Eye (tissue), 1 donor: ENCODE data around the gene RPLP2.

ENCODE experiments used
- DNase-seq: peaks from one replicate; pipeline ENCODE4 v3.0.0-alpha.2; 2015

The RPLP2 gene

DNA sequence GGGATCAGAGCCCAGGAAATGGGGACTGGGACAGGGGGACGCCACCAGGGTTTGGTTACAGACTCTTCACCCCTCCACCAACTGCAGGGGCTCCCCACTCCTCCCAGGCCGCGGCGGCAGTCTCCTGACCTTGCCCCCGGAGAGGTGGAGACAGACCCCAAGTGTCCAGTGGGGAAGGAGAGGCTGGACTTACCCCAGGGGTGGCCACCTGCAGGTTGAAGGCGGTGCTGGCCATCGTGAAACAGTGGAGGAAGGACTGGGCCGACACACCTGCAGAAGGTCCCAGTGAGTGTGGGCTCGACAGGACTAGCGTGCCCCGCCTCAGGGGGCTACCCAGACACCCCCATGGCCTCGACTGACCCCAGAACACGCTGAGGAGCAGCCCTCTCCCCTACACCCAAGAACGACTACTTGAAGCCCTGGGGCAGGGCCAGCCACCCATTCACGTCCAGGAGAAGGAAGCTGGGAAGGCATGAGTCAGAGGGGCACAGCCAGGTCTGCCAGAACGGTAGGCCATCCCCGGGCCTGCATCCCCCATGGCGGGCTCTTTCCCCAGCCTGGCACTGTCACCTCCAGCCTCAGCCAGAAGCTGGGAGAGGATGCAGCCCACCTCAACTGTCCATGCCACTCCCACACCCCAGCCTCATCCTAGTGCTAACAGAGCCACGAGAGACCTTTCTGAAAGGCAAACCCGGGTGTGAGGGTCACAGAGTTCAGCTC, 34.7 kb upstream of the RPLP2 start:
- no peak for DNase-seq

DNA sequence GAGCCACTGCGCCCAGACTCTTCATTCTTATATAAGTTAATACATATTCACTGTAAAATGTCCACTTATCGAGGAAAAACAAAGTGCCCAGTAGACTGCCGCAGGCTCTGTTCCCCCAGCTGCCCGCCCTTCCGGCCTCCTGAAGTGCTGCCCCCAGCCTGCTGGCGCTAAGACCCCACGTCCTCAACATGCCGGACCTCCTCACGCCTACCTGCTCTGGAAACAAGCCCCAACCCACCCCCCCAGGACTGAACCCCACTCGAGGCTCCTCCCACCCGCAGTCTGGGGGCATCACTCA, 33.6 kb upstream of the RPLP2 start:
- no peak for DNase-seq

GRCh38 chr11:776561-777287, 33.0 kb upstream of the RPLP2 start:
- peak; percentile 71 for DNase-seq

DNA sequence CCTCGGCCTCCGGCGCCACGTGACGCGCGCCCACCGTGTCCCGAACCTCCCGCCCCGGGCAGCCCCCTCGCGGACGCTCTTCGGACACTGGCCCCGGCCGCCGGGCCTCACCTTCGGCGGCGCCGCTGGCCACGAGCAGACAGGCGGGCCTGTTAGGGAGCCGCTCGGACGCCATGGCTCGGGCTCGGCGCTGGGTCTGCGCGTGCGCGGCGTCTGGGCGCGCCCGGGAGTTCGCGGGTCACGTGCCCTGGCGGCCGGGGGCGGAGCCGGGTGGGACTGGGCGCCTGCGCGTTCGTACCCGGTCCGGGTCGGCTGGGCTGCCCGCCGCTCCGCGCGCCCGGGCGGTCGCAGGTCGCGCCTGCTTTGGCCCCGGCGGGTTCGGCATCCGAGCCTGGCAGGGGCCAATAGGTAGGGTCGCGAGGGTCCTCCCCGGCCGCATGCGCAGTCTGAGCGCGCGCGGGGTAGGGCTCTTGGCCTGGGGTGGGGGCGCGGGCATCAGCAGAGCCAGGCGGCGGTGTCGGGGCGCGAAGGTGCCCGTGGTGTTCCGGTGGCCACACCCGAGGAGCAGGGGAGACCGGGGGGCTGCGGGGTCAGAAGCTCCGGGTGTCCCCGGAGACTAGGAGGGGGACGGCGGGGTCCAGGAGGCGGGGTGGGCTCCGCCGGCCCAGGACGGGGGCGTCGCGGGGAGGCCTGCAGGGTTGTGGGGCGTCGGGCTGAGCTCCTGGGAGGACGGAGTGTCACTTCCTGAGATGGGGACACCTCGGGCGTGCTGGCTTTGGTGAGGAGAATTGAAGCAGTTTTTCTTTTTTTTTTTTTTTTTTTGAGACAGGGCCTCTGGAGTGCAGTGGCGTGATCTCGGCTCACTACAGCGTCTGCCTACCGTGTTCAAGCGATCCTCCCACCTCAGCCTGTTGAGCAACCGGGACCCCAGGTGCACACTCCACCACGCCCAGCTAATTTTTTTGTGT, 32.2 kb upstream of the RPLP2 start, which contains the start of gene GATD1:
TSS of gene GATD1 (minus strand) at position 200 of the 968 bp plus-strand sequence. CDS start at position 175, 25 bp downstream.
- DNase-seq = peak; percentile 97

GRCh38 chr11:778976-779954, 30.5 kb upstream of the RPLP2 start:
- DNase-seq = no peak

GRCh38 chr11:779955-780532, 29.7 kb upstream of the RPLP2 start:
- no peak for DNase-seq

- DNase-seq = no peak
These were observed 27.2 kb upstream of the RPLP2 start for GRCh38 chr11:782264-783174.

DNA sequence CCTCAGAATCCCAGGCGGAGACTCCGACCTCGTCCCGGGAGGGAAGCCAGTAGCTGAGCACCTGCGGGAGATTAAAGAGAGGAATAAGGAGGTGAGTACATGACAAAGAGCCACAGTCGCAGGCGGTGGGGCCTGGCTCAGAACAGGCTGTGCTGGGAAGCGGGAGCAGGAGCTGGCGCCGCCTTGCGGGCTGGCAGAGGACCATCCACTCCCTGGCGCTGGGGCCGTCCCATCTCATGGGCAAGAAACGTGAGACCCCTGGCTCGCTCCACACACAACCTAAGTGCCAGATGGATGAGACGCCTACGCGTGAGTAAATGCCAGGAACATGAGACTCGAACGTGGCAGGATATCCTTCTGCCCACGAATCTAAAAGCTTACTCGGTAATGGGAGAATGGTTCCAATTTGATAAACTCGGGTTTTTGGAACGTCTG, 26.2 kb upstream of the RPLP2 start:
- peak; percentile 92 for DNase-seq

GRCh38 chr11:786235-787083, 23.3 kb upstream of the RPLP2 start:
- DNase-seq = no peak

GRCh38 chr11:787084-787675, 22.6 kb upstream of the RPLP2 start:
- DNase-seq = no peak

DNA sequence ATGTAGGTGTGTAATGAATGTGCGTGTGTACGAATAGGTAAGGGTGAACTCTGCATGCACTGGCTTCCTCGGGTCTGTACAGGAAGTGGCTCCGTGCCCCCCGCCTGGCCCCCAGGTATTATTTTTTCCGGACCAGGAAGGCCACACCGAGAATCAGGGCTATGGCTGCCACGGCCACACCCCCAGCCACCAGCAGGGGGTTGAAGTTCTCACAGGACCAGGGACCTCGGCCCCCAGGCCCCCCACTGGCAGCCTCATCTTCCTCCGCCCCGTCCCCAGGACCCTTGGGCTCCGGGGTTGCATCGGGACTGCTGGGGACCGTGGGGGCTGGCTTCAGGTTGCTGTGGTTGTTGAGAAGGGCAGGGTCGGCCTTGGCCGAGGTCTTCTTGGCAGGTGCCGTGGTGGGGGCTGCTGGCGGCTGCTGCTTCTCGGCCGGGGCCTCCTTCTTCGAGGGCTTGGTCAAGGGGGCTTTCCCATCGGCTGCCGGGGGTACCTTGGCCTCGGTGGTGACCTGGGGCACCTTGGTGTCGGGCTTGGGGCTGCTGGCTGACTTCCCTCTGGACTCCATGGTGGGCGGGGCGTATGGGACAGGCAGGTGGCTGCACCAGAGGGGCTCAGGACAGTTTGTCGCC, 21.6 kb upstream of the RPLP2 start:
- no peak for DNase-seq

DNA sequence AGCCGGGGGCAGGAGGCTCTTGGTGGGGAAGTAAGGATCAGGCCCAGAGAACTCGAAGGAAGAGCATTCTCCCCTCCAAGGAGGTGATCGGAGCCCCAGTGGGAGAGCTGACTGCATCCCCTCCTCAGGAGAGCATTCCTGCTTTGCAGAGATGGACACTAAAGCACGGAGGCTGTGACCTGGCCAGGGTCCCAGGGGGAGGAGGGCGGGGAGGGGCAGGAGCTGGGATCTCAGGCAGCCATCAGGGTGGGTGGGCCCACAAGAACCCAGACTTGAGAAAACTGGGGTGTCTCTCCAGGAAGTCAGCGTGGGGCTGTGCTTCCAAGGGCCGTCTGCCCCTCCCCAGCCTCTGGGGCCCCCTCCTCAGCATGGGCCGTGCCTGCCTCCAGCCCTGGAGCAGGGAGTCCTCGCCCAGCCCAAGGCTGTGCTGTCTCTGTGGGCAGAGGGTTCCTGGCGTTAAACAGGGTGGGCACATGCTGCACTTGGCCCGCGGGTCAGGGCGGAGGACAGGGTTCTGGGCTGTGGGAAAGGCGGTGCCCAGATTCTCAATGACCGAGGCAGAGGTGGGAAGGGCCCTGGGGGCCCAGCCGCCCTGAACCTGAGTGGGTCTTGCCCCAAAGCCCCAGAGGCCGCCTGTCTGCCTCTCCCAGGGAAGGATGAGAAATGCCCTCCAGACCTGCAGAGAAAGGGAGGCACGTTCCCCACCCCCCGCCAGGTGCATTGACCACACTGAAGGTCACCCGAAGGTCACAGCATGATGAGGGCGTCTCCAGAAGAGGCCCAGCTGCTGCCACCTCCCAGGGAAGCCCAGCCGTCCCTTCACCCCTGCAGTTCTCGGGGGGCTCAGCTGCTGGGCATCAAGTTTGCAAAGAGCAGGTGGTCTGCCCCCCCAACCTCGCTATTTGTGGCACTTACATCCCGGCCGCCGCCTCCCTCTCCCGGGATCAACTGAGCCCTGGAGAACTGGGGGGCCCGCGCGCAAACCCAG, 20.5 kb upstream of the RPLP2 start:
- peak; percentile 69 for DNase-seq

DNA sequence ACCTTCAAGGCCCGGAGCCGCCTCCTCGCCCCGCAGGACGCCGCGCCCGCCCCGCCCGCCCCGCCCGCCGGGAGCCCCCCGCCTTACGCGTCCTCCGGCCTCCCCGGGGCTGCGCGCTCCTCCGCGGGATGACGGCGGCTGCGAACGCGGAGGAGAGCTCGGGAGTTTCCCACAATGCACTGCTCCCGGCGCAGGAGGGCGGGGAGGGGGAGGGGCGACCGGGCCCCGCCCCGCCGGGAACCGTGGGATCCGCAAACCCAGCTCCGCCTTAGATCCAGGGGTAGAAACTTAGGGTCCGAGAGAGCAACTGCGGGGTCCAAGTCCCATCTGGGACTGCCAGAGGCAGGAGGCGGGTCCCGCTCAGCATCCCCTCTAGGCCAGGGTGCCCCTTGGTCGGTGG, 19.8 kb upstream of the RPLP2 start, which contains the start of gene CEND1:
TSS of gene CEND1 (minus strand) at position 148 of the 400 bp plus-strand sequence. CDS start 1,514 bp downstream, outside the sequence.
- peak; percentile 84 for DNase-seq

DNA sequence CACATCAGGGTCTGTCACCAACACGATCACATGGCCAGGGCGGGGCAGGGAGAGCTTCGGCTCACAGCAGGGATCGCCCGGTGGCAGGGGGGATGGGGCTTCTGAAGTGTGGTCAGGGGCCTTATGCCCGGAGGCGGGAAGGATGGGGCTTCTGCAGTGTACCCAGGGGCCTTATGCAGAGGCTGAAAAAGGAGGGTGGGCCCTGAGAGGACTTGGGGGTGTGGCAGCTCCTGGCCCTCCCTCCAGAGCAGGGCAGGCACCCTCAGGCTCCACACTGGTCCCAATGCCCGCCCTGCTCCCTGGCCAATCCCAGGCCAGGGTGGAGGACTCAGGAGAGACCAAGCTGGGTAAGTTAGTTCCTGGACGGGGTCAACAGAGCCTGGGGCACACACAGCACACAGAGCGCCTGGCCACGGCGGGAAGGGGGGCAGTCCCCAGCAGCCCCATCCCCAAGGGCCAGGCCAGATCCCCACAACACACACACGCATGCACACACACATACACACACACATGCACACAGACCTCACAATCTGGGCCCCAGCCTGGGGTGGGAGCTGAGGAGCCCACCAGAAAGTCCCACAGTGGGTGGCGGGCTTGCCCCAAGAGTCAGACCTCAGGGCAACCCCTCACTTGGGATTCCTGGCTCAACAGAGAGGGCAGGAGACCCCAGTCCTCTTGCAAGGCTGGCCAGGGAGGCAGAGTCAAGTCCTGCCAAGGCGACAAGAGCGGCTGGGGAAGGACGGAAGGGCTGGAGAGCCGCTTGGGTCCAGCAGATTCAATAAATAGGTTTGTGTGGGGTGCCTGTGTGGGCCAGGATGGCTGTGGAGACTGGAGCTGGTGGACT, 18.8 kb upstream of the RPLP2 start:
- peak; percentile 29 for DNase-seq

DNA sequence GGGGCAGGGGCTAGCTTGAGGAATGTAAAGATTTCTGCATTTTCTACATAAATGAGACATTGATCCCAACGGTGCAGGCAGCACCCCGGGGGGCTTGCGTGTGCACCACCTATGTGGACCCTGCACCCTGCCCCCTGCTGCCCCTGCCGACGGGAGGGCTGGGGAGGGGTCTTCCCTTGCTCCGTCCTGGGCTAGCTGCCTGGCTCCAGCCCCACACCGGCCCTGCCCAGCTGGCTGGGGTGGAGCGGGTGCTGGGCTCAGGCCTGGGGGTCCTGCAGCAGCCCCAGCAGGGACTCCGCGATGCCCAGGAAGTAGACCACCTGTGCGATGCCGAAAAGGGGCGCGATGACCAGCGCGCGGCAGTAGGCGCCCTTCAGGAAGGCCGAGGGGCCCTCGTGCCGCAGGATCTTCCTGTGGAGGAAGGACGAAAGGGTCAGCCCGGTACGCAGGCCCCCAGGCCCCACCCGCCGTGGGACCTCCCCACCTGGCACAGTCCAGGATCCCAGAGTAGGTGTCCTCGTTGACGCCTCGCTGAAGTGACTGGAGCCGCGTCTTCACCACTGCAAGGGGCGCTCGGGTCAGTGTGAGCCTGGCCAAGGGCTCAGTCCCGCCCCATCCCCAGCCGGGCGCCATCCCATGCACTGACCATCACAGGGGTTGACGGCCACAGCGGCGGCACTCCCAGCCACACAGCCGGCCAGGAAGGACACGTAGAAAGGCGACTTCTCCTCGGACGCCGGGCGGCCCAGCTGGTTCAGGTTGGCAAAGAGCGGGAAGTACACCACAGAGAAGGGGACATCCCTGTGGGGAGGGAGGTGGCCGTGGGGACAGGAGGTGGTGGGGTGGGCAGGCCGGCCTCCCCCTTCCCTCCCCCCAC, 17.9 kb upstream of the RPLP2 start:
- no peak for DNase-seq
